Activated naive CD4-positive, alpha-beta T cell treated with anti-CD3 and anti-CD28 coated beads, Interleukin-2, amount 50 U/mL, for 24 hours (primary cell): ENCODE measurements around the gene TBC1D1.
A peak's percentile ranks its signal among the peaks of the same experiment; 100 is the strongest.
"Not testable (repeated sequence)": the region's sequence is repeated elsewhere in the genome, so short reads cannot be mapped to it uniquely, and the experiment has no call there.

Experiments used
- H3K27ac Mint-ChIP-seq: one replicate; pipeline ENCODE4 v1.8.0; 2021; ENCODE audit warnings: mild to moderate bottlenecking, mixed read lengths
- H3K27me3 Mint-ChIP-seq: one replicate; pipeline ENCODE4 v1.8.0; 2021; ENCODE audit warnings: mixed read lengths
- H3K36me3 Mint-ChIP-seq: one replicate; pipeline ENCODE4 v1.8.0; 2021; ENCODE audit warnings: mixed read lengths
- H3K4me1 Mint-ChIP-seq: one replicate; pipeline ENCODE4 v1.8.0; 2021; ENCODE audit warnings: mixed read lengths
- H3K4me3 Mint-ChIP-seq: one replicate; pipeline ENCODE4 v1.8.0; 2021; ENCODE audit warnings: mild to moderate bottlenecking, mixed read lengths
- H3K9me3 Mint-ChIP-seq: one replicate; pipeline ENCODE4 v1.8.0; 2021; ENCODE audit warnings: mixed read lengths

The TBC1D1 gene

DNA sequence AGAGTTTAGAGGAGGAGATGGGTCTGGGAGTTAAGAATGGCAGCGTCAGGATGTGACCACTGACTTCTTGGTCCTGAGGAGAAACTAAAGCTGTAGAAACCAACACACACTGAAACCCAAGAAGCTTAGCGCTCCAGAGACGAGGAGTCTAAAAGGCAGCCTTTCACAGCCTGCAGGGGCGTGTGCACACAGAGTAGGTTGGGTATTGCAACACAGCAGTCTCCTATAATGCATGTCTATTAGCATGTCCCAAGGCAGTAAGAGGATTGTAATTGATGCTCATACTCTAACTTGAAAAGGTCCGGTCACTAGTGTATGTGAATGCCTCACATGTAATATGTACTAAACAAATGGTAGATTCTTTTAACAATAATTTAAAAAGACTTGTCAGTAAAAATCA lies 126.7 kb downstream of the TBC1D1 start:
- peaks cover 22% of the 10 kb centered on the region for H3K36me3 Mint-ChIP-seq
- H3K4me3 Mint-ChIP-seq, result no peak overlapping the region
- H3K27me3 Mint-ChIP-seq, result no peaks in the 10 kb centered on the region
- no peak overlapping the region for H3K27ac Mint-ChIP-seq
- peaks cover 9% of the 10 kb centered on the region for H3K4me1 Mint-ChIP-seq
- H3K9me3 Mint-ChIP-seq, result no peaks in the 10 kb centered on the region

DNA sequence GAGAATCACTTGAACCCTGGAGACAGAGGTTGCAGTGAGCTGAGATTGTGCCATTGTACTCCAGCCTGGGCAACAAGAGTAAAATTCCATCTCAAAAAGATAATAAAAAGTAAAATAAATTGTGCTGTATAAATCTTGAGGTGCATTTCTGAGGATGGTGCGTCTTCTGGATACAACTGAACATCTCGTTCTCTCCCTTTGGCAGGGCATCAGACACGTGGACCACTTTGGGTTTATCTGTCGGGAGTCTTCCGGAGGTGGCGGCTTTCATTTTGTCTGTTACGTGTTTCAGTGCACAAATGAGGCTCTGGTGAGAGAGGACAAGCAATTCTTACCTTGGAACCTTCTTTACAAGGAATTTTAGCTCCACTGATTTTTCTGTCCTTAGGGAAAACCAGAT lies 129.5 kb downstream of the TBC1D1 start:
- H3K27me3 Mint-ChIP-seq, result no peaks in the 10 kb centered on the region
- H3K4me3 Mint-ChIP-seq, result no peak overlapping the region
- peaks cover 21% of the 10 kb centered on the region for H3K4me1 Mint-ChIP-seq
- H3K9me3 Mint-ChIP-seq, result no peaks in the 10 kb centered on the region
- H3K27ac Mint-ChIP-seq, result no peak overlapping the region
- H3K36me3 Mint-ChIP-seq, result peaks cover 24% of the 10 kb centered on the region

DNA sequence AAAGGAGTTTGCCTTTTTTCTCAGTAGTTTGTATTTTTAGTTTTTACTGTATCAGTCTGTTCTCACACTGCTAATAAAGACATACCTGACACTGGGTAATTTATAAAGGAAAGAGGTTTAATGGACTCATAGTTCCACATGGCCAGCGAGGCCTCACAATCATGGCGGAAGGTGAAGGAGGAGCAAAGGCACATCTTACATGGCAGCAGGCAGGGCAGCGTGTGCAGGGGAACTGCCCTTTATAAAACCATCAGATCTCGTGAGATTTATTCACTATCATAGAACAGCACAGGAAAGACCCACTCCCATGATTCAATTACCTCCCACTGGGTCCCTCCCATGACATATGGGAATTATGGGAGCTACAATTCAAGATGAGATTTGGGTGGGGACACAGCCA lies 130.1 kb downstream of the TBC1D1 start:
- not testable (repeated sequence) for H3K4me3 Mint-ChIP-seq, H3K27me3 Mint-ChIP-seq, H3K27ac Mint-ChIP-seq, H3K9me3 Mint-ChIP-seq
- Mint-ChIP-seq H3K36me3 (peaks cover 21% of the 10 kb centered on the region), H3K4me1 (peaks cover 21% of the 10 kb centered on the region)

DNA sequence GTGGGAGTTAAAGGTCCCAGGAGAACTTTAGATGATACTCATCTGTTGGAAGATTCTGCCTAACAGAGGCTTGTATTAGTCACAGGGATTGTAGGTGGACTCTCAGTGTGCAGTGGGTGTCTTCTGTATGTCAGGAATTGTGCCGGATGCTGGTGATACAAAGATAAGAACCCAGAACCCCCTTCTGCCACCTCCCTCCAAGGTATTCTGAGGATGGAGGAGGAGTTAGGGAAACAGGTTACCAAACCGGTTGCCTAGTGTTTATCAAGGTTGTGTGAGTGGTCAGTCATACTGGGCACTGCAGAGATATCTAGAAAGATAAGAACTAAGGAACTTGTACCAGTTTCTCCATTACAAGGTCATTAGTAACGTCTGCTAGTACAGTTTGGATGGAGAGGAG lies 130.9 kb downstream of the TBC1D1 start:
- H3K36me3 Mint-ChIP-seq, result peaks cover 17% of the 10 kb centered on the region
- H3K9me3 Mint-ChIP-seq, result no peaks in the 10 kb centered on the region
- peaks cover 21% of the 10 kb centered on the region for H3K4me1 Mint-ChIP-seq
- H3K4me3 Mint-ChIP-seq, result no peak overlapping the region
- H3K27ac Mint-ChIP-seq, result no peak overlapping the region
- no peaks in the 10 kb centered on the region for H3K27me3 Mint-ChIP-seq

DNA sequence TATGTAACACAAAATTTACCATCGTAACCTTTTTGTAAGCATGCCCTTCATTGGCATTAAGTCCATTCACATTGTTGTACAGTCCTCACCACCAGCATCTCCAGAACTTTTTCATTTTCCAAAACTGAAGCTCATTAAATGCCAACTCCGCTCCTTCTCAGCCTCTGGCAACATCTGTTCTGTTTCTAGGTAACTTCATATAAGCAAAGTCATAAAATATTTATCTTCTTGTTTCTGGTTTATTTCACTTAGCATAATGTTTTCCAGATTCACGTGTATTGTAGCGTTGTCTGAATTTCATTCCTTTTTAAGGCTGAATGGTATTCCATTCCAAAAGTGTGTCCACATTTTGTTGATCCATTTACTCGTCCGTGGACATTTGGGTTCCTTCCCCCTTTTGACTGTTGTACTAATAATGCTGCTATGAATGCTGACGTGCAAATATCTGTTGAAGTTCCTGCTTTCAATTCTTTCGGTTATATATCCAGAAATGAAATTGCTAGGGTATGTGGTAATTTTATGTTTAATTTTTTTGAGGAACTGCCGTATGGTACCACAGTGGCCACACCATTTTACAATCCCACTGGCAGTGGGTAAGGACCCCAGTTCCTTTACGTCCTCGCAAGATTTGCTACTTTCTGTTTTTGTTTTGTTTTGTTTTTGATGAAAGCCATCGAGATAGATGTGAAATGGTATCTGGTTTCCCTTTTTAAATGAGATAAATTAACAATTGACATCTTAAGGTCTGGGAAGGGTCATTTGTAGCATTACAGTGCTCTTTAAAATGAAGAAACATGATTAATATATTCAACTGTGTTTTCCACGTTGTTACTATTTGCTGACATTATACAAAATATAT lies 132.7 kb downstream of the TBC1D1 start:
- H3K4me3 Mint-ChIP-seq, result peak overlapping the region; percentile 72
- H3K27ac Mint-ChIP-seq, result no peak overlapping the region
- H3K4me1 Mint-ChIP-seq, result peaks cover 21% of the 10 kb centered on the region
- no peaks in the 10 kb centered on the region for H3K9me3 Mint-ChIP-seq
- H3K27me3 Mint-ChIP-seq, result no peaks in the 10 kb centered on the region
- peaks cover 17% of the 10 kb centered on the region for H3K36me3 Mint-ChIP-seq

DNA sequence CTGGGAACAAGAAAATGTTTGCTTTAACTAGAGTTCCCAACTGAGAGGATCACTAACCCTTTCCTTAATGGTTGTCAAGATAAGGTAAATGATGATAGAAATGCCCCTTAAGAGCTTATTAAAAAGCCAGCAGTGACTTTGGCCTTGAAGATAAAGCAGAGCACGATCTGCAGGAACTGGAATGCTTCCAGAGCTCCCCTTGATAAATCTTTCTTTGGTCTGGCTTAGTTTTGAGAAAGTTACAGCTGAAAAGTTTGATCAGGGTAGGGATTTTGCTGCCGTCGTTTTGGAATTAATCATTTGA lies 133.3 kb downstream of the TBC1D1 start:
- Mint-ChIP-seq H3K4me3 (no peak overlapping the region), H3K27ac (no peak overlapping the region), H3K4me1 (peaks cover 21% of the 10 kb centered on the region), H3K36me3 (peaks cover 17% of the 10 kb centered on the region), H3K27me3 (no peaks in the 10 kb centered on the region), H3K9me3 (no peaks in the 10 kb centered on the region)

DNA sequence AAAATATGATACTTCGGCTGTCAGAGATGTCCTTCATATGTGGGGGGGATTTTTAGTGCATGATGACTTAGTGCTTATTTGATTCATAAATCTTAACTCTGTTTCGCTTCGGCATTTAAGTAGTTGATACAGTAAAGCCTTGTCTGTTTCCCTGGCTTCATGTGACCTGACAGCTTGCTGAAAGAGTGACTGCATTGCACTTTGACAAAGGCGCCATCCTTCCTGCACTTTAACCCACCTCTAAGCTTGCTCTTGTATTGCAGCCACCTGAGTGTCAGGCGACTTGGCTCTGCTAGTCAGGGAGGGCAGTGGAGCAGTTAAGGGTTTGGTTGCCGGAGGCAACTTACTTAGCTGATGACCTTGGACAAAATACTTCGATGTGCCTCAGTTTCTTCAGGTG lies 134.8 kb downstream of the TBC1D1 start:
- Mint-ChIP-seq H3K27ac (no peak overlapping the region), H3K4me1 (peaks cover 21% of the 10 kb centered on the region), H3K27me3 (no peaks in the 10 kb centered on the region), H3K9me3 (no peaks in the 10 kb centered on the region), H3K36me3 (peaks cover 16% of the 10 kb centered on the region), H3K4me3 (no peak overlapping the region)

DNA sequence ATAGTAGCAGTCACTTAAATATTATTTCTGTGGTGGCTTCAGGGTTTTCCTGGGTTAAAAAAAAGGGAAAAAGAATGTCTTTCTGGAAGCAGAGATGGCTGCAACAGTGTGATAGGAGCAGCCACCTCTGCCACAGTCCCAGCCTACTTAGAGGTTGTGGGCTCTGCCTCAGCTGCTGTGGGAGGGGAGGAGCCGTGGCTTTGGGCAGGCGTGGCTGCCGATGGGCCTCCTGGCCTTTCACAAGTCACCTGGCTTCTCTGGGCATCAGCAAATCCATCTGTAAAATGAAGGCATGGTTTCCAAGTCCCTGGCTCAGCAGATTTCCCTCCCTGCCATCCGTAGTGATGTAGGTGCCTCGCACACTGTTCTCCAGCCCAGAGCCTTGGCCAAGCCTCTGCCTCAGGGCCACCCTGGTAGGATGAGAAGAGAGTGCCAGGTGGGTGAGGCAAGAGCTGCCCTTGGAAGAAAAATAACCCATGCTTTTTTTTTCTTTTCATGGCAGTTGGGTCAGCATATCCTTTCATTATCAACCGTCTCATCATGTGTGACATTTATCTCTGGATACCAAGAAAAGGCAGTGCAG lies 135.4 kb downstream of the TBC1D1 start:
- Mint-ChIP-seq H3K4me1 (peaks cover 21% of the 10 kb centered on the region), H3K9me3 (no peaks in the 10 kb centered on the region), H3K4me3 (no peak overlapping the region), H3K27ac (no peak overlapping the region), H3K36me3 (peaks cover 12% of the 10 kb centered on the region), H3K27me3 (no peaks in the 10 kb centered on the region)

DNA sequence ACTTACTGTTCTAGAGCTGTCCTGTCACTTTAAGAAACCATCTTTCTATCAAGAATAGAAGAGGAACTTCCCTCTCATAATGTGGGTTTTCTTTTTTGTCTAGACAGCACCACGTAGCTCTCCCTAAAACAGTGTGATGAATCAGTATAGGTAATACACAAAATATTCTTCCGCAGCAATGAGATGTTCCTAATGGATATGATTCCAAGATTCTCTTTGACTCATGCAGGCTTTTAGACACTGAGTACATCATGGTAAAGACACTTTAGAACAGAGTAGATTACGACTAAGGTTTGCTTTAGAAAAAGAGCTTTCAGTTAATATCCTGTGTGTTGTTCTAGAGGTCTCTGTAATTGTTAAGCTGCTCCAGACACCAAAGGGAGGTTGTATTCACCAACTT lies 139.1 kb downstream of the TBC1D1 start:
- H3K9me3 Mint-ChIP-seq, result no peaks in the 10 kb centered on the region
- H3K4me1 Mint-ChIP-seq, result peaks cover under 1% of the 10 kb centered on the region
- no peaks in the 10 kb centered on the region for H3K27me3 Mint-ChIP-seq
- no peak overlapping the region for H3K4me3 Mint-ChIP-seq
- H3K36me3 Mint-ChIP-seq, result peaks cover under 1% of the 10 kb centered on the region
- H3K27ac Mint-ChIP-seq, result no peak overlapping the region

DNA sequence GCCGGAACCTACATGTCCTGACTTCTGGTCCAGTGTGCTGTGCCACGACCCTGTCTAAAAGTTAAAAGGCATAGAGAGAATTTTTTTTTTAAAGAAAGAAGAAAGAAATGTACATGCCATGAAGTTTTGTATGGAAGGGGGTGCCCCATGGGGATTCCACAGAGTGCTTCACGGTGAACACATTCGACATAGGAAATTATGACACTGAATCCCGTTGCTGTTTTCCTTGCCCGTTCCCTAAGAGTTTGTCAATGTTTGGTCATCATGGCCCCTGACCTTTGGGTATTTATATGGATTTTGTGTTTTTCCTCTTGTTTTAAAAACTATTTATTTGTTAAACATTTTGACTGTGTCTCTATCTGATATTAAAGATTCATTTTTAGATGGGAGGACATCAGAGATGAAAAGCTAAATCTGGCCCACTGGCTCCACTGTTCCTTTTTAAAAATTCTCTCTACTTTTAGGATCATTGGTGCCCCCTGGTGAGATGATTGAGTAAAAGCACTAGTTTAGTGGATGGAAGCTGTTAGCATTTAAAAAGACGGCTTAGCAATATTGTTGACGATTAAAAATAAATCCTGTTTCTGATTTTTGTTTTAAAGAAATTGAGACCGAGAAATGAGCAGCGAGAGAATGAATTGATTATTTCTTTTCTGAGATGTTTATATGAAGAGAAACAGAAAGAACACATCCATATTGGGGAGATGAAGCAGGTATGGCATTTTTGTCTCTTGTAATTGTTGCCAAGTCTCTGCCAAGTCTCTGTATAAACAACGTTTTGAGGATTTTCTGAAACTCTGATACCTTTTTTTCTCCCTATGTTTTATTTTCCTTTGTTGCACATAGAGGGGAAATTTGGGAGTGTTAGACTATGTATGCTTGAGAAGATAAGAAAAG lies 144.3 kb downstream of the TBC1D1 start:
- Mint-ChIP-seq H3K36me3 (peaks cover 13% of the 10 kb centered on the region), H3K4me3 (no peak overlapping the region), H3K27me3 (no peaks in the 10 kb centered on the region), H3K27ac (no peak overlapping the region), H3K4me1 (peaks cover 4% of the 10 kb centered on the region), H3K9me3 (no peaks in the 10 kb centered on the region)

DNA sequence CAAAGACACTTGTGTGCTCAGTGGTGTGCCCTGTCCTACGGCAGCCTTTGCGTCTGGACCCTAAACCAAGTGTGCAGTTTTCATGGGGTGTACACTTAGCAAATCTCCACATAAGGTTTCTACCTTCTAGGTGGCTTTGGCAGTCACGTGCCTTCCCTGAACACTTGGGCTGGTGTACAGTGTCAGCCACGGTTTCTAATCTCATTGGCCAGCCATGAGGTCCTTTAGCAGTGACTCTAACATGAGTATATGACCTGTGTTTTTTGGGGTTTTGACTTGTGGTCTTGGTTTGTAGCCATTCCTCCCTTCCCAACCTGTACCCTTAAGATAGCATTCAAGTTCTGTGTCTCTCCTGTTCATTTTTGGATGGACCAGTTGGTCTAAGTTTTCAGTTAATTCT lies 145.7 kb downstream of the TBC1D1 start:
- Mint-ChIP-seq H3K9me3 (no peaks in the 10 kb centered on the region), H3K4me3 (no peak overlapping the region), H3K36me3 (peaks cover 15% of the 10 kb centered on the region)

DNA sequence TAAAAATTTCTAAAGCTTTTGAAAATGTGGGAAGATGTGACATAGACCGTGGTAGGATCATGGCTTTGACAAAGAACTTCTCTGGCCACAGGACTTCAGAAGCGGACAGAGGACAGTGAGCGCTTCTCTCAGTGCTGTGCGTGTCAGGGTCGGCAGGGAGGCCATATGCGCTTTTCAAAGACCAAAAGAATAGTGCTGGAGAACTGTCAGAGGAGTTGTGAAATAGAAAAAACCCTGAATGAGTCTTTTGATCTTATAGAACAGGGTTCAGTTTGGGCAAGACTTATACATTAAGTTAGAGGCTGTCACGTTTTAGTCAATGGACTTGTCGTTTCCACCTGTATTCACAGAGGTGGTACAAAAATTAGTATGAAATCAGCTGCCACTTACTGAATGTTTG lies 146.7 kb downstream of the TBC1D1 start:
- H3K36me3 Mint-ChIP-seq, result peaks cover 15% of the 10 kb centered on the region
- no peaks in the 10 kb centered on the region for H3K27me3 Mint-ChIP-seq
- peaks cover 4% of the 10 kb centered on the region for H3K4me1 Mint-ChIP-seq
- no peak overlapping the region for H3K4me3 Mint-ChIP-seq
- no peaks in the 10 kb centered on the region for H3K9me3 Mint-ChIP-seq
- H3K27ac Mint-ChIP-seq, result no peak overlapping the region

More for the DNA sequence above, 145.7 kb downstream of the TBC1D1 start:
- peaks cover 4% of the 10 kb centered on the region for H3K4me1 Mint-ChIP-seq
- H3K27me3 Mint-ChIP-seq, result no peaks in the 10 kb centered on the region
- no peak overlapping the region for H3K27ac Mint-ChIP-seq

DNA sequence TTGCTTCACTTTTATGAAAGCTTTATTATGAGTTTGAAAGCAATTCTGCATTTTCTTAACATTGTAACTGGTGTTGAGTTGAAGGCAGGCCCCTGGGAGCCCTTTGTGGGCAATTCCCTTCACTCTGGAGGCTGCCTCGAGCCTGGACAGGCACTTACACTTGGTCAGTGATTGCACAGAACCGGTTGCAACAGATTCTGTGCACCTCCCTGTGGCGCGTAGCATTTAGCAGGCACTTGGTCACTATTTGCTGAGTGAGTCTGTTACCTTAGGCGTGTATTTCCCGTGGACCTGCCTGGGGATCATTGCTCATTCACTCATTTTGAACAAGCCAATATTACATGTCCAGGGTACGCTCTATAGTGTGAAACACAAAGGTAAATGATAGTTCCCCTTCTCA lies 149.7 kb downstream of the TBC1D1 start:
- Mint-ChIP-seq H3K27ac (no peak overlapping the region), H3K9me3 (no peaks in the 10 kb centered on the region), H3K27me3 (no peaks in the 10 kb centered on the region), H3K4me3 (no peak overlapping the region), H3K4me1 (no peaks in the 10 kb centered on the region), H3K36me3 (peaks cover 22% of the 10 kb centered on the region)

DNA sequence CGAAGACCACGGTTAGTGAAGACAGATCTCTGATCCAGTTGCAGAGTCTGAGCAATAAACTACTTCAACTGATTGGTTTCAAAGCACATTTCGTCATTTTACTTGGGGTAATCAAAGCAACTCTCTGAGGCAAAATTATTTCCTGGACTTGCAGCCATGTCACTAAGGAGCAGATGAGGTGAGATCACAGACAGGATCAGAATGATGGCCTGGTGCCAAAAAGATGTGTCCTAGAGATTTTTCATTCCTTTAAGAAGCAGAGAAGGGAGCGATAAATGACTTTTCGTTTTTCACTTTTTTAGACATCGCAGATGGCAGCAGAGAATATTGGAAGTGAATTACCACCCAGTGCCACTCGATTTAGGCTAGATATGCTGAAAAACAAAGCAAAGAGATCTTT lies 153.2 kb downstream of the TBC1D1 start:
- H3K27ac Mint-ChIP-seq, result no peak overlapping the region
- no peaks in the 10 kb centered on the region for H3K27me3 Mint-ChIP-seq
- no peaks in the 10 kb centered on the region for H3K9me3 Mint-ChIP-seq
- H3K4me1 Mint-ChIP-seq, result no peaks in the 10 kb centered on the region
- no peak overlapping the region for H3K4me3 Mint-ChIP-seq
- peaks cover 13% of the 10 kb centered on the region for H3K36me3 Mint-ChIP-seq

DNA sequence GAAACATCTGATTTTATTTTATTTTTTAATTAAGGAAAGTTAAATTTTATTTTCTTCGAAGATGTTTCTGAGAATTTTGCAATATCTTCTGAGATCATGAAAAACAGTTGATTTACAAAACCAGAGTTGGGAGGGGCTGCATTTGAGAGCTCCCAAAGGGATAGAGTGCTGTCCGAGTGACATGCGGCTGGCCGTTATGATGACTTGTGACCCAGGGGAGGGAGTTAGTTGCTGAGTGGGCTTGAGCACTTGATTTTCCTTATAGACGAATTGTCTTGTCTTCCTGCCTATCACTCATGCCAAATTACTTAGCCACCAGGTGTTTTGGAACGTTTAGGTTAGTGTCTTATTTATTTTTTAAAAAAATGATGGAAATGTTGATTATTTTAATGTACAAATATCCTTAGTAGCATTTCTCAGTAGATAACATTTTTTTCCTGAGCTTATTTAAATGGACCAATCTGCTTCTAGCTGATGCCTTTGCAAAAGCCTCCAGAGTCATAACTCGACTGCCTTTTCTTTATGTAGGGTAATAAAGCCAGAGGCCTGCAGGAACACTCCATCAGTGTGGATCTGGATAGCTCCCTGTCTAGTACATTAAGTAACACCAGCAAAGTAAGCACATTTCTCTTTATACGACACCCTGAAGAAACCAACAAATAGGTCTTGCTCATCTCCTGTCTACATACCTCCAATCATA lies 154.6 kb downstream of the TBC1D1 start:
- Mint-ChIP-seq H3K27me3 (no peaks in the 10 kb centered on the region), H3K36me3 (peaks cover 13% of the 10 kb centered on the region), H3K4me3 (no peak overlapping the region), H3K27ac (no peak overlapping the region), H3K4me1 (no peaks in the 10 kb centered on the region), H3K9me3 (no peaks in the 10 kb centered on the region)
